Measurements from ENCODE around the gene TMEM132C. TPM values are rescaled to one million over a fixed set of nuclear protein-coding genes. Genes with fewer than 3 reads are reported as not detected.
"Not testable (repeated sequence)": the region's sequence is repeated elsewhere in the genome, so short reads cannot be mapped to it uniquely, and the experiment has no call there.

The TMEM132C gene
- total RNA-seq, 1 donor from 2014 or later: 6.7 TPM

DNA sequence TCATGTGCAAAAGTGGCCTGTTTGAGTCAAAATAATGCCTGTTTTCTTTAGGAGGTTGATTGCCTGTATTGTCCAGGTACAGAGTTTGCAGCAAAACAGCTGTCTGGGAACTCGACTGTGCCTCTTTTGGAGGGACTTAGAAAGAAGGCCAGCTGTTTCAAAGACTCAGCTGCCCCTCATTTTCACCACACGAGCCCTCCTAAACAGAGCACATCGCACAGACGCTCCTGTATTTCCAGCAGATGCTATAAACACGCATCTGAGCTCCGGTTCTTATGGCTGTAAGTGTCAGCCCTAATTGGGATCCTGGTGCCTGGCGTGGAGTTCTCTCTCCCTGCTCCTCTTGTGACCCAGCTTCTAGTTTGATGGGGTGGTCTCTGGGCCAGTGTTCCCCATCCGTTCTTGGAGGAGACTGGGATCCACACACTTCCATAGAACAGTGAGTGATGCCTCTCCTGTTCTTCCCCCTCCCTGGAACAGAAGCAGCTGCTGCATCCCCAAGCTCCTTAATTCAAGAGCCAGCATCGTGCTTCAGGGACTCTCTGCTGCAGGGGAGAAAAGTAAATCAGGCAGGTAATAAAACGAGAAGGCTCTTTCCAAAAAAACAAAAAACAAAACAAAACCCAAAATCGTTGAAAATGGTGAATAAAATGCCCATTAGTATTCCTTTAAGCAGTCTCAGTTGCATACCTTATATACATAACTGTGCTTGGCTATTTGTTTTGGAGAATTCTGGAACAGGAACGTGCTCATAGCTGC, 287.8 kb downstream of the TMEM132C start:
- no peak for DNase-seq (ENCODE audit: low spot score)

DNA sequence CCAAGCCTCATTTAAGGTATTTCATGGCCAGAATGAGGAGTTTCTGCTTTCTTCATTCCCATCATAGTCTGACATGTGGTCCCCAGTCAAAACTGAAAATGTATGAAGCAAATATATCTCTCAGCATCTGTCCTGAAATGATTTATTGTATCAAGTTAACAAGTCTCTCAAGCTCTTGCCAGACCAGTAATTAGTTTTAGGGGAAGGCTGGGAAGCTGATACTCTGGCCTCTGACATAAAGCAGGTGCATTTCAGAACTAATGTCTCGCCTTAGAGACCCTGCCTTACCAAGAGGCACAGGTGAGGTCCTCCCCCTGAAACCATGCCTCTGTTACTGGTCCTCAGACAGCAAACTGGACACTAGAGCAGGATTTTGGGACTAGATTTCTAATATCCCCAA, 290.3 kb downstream of the TMEM132C start:
- no peak for DNase-seq (ENCODE audit: low spot score)

DNA sequence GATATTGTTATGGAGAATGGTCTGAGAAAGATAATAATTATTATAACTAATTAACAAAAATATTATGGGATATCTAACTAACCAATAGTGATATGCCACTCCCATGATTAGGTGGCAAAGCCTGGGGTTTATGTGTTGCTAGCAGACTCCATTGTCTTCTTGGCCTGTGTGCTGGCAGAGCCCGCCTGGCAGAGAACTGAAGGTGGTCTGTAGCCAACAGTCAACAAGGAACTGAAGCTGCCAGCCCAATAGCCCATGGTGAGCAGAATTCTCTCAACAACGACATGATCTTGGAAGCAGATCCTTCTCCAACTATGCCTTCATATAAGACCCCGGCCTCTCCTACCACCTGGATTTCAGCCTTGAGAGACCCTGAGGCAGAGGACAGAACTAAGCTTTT, 298.0 kb downstream of the TMEM132C start:
- DNase-seq (ENCODE audit: low spot score): no peak

DNA sequence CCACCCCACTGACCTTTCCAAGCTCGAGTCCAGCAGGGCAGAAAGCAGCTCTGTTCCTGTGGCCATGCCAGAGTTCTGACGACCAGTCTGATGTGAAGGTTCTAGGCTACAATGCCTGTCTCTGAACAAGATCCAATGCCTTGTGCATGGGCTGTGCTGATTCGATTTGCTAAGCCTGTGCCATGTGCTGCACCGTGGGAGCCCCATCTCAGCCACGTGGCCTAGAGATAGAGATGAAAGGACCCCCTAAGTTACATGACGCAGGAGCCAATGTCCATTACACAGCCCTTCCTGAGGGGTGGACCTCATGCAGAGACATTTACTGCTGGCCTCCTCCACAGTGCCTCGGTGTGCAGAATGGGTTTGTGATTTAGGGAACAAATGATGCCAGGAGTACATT, 300.8 kb downstream of the TMEM132C start:
- DNase-seq (ENCODE audit: low spot score): no peak

DNA sequence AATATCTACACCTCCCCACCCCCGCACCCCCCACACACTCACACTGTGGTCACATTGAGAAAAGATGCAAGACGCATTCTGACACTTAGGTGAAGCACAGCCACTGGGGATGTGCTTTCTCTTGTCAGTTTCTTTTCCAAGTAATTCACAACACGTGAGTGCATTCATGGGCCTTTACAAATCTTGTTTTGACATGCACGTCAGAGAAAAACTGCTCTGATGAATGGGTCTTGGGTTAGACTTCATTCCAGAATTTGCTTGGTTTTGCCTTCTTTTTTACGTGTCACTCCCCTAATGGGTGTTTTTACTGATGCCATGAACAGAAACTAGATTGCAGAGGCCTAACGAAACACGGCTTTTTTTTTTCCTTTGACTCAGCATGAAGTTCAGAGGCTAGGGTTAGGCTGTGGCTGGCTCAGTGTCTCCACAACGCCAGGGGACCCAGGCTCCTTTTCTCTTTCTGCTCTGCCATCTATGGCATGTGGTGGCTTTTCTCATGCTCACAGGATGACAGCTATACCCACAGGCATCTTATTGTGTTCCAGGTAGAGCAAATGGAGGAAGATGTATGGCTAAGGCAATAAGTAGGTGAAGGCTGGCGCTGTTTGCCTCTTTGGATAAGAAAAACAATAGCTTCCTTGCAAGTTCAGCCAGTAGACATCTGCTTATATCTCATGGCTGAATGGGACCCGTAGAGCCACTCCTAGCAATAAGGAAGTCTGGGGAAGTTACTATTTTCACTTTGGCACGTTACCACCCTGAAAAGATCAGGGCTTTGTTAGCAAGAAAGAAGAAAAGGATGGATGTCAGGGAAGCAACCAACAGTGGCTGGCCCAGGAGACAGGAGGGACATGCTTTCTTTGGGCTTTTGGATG, 303.5 kb downstream of the TMEM132C start:
- no peak for DNase-seq (ENCODE audit: low spot score)

DNA sequence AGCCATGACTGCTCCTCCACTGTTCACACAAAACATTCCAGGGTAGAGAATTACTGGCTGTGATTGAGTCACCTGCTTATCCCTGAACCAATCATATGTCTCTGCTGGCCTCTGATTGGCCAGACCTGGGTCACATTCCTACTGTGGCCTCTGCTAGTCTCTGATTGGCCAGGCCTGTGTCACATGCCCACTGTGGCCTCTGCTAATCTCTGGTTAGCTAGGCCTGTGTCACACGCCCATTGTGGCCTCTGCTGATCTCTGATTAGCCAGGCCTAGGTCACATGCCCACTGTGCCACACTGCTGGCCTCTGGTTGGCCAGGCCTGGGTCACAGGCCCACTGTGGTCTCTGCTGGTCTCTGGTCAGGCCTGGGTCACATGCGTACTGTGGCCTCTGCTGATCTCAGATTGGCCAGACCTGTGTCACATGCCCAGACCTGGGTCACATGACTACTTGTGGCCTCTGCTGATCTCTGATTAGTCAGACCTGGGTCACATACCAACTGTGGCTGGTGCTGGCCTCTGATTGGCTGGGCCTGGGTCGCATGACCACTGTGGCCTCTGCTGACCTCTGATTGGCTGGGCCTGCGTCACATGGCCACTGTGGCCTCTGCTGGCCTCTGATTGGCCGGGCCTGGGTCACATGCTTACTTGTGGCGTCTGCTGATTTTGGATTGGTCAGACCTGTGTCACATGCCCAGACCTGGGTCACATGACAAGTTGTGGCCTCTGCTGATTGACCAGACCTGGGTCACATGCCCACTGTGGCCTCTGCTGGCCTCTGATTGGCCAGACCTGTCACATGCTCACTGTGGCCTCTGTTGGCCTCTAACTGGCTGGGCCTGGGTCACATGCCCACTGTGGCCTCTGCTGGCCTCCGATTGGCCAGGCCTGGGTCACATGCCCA, 305.2 kb downstream of the TMEM132C start:
- no peak for DNase-seq (ENCODE audit: low spot score)

DNA sequence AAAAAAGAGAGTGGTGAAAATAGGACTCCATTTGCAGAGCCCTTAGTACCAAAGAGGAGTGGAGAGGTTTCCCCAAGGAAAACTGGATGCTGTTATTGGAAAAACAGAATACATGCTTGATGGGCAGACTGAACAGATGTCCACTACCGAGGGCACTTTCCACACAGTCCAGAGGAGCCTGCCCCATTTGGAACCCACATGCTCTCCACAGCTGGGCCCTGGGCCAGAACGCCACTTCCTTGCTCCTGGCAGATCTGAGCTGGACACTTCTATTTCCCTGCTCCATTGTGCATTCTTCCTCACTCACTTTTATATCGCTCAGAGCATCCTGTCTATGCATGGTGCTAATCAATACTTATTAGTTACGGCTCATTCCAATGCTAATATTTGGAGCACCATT, 306.9 kb downstream of the TMEM132C start:
- DNase-seq (ENCODE audit: low spot score): no peak

DNA sequence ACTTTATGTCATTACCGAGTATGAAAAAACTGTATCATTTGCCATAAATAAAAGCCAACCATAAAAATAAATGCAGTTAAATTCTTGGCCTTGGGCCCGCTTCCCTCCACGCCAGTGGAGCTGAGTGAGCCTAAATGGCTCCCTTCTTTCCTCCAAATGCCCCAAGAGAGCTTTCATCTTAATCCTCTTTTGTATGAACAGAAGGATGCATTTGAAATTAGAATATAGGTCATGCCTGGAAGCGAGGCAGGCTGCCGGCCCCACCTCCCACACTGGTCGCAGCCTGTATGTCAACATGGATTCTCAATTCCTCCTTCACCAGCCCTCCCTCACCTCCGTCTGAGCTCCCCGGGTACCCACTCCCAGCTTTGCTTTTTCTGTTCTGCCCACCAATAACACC, 311.1 kb downstream of the TMEM132C start:
- no peak for DNase-seq (ENCODE audit: low spot score)

DNA sequence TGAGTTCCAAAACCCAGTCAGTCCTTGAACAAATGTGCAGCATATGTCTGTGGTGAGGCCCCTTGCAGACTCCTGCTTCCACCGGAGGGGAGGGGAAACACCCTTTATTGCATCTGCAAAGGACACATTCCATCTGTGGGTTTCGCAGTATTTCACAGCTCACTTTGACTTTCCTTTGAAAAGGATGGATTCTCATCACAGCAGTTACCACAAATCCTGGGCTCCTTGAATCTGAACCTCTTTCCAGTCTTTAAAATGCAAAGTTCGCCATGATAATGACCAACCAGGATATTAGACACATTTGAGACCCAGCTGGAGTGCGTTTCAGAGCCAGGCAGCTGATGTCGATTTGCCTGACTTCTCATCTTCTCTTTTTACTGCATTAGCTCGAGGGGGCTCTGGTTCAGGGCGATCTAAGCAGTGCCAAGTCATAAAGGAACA, 314.4 kb downstream of the TMEM132C start:
- no peak for DNase-seq (ENCODE audit: low spot score)

DNA sequence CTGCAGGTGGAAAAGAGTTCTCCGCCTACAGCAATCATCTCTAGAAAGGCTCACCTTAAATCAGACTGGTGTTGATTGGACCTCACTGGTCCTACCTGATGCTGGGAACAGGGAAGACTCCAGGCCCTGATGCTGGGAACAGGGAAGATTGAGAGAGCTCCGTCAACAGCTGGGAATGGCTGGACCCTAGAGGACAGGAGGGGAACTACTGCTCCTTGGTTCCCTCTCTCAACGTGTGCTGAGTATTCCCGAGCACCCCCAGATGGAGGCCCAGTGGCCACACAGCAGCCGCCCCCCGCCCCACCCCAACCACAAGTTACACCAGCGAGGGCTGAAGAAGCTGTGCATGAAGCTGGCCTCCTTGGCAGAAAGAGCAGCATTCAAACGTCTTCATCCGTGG, 316.5 kb downstream of the TMEM132C start:
- no peak for DNase-seq (ENCODE audit: low spot score)

DNA sequence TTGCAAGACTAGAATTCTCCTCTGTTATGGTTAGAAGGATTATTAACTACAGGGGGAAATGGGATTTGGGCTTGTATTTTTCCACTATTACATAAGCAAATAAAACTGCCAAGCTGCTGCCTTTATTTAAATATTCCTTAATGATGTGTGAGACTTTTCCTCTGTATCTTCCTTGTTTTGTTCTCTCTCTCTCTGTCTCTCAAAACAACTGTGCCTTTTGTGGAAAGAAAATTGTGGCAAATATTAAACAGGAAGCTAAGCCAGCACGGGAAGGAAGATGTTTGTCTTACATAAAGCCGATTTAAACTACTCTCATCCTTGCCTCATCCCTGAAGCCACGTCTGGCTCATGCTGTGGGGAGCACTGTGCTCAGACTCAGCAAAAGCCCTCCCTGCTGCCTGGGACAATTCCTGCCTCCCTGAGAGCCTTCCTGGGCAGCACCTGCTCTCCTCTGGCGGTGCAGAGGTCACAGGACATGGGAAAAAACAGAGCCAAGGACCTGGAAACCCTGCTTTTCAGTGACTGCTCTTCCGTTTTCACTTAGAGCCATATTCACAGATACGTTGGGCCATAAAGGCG, 319.6 kb downstream of the TMEM132C start:
- no peak for DNase-seq (ENCODE audit: low spot score)

DNA sequence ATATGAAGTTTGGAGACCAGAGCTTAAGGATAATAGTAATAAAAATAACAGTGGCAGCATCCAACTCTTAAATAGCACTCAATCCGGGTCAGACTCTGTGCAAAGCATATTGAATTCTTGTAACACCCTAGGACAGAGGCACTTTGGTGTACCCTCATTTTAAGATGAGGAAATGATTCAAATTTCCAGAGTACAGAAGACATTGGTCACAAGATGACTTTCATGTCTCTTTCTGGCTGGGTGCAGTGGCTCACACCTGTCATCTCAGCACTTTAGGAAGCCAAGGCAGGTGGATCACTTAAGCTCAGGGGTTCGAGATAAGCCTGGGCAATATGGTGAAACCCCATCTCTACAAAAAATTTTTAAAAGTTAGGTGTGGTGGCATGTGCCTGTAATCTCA, 320.9 kb downstream of the TMEM132C start:
- DNase-seq (ENCODE audit: low spot score): no peak

DNA sequence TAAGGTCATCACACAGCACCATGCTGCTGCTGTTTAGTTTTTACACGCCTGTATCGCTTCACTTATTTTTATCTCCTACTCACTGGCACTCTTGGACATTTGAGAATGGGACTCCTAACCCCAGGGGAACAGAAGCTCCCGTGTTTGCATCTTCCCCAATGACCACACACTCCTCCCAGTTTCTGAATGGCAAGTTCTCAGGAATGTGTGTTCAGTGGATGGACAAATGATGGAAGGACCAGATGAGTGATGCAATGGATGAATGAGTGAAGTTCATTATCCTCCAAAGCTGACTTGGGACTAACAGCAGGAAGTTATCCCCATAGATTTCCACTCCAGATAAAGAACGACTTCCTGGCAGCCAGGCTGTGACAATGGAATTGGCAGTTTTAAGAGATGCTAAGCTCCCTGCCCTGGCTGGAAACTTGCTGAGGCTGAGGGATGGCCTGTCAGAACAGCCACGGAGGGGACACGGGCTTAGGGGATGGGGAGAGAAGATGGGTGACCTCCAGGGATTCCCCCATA, 325.3 kb downstream of the TMEM132C start:
- DNase-seq (ENCODE audit: low spot score): no peak

DNA sequence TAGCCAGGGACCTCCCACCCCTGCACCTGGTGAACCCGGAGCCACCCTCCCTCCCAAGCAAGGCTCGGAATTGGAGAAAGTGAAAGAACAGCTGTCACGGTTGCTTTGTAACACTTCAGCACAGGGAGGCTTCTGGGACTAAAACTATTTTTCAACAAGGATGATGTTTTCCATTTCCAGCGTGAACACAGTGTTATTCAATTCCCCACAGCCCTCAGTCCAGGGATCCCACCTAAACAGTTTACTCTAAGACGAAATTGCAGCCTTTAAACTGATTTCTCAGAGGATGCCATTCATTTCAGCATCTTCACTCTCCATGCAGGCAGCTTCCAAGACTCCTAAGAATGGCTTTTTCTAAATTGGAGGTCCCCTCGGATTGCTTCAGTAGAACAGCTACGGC, 327.6 kb downstream of the TMEM132C start:
- DNase-seq (ENCODE audit: low spot score): no peak

DNA sequence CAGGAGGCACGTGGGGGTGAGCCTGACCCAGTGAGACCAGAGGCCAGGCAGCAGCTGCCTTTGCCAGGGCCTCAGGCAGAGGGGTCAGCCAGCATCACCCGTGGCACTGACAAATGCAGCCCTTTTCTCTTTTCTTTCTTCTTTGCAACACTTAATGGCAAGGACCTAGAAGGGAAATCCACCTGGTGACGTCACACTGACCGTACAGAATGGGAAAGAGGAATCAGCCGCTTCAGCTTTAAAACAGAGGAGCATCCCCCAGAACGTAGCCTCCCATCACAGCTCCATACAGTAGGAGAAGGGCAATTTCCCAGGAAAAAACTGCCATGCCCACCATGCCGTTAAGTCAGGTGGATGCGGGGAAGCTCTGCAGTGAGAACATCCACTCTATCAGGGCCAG, 328.6 kb downstream of the TMEM132C start:
- DNase-seq (ENCODE audit: low spot score): no peak

DNA sequence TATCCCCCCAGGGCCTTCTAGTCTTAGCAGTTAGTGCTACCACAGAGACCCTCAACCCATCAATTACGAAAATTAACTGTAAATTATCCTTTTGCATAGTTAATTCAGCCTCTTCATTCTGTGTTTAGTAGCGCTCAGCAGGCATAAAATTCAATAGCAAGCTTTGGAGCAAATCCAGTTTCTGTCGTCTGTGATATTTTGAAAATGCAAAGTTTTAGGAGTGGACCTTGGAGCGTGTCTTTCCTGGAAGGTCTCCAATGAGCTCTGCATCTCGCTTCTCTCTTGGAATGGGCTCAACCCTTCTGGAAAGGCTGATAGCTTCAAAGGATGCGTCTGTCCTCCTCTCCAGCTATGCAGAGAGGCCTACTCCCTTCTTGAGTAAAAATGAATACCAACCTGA, 333.9 kb downstream of the TMEM132C start:
- DNase-seq (ENCODE audit: low spot score): no peak

DNA sequence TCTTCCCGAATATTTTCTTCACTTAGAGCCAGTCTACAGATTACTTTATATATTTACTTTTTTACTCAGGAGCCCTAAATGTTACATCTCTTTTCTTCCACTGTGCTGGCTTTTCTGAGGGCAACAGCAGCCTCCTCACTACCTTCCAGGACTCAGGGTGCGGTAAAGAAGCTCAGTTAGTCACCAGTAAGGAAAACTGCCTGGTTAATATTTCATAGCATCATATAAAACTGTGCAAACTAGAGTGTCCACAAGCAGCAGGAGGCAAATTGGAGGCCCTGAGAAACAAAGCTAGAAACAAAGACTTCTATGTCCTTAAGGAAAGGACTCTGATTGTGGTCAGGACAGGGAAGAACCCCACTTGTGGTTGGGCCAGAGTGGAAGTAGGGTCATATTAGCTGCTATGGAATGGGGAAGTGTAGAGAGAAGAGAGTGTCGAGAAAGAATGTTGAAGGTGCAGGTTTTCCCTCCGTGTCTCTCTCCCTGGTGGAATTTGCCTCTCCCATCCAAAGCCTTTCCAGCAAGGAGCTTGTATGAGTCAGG, 336.7 kb downstream of the TMEM132C start:
- DNase-seq (ENCODE audit: low spot score): no peak

DNA sequence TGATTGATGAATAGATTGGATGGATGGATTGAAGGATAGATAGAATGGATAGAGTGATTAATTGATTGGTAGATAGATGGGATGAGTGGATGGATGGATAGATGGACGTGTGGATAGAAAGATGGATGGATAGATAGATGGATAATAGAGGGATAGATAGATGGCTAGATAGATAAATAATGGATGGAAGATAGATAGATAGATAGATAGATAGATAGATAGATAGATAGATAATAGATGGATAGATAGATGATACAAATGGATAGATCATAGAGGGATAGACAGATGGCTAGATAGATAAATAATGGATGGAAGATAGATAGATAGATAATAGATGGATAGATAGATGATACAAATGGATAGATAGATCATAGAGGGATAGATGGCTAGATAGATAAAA, 337.2 kb downstream of the TMEM132C start:
- not testable (repeated sequence) for DNase-seq (ENCODE audit: low spot score)

DNA sequence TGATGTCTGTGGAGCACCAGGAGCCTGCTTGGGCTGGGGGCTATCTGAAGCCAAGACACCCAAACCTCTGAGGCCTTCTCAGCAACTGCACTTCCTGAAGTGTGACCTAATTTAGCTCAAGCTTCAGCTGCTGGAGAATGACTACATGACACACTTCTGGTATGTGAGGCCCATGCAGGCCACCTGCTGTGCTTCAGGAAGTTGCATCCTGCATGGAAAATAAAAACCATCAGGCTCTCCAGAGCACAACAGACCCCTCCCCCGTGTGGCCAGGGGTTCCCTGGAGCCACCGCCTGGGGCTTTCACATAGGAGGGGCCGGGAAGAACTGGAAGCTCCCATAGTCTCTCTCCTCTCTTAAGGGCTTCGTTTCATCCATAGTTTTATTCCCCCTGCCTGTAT, 339.1 kb downstream of the TMEM132C start:
- no peak for DNase-seq (ENCODE audit: low spot score)

DNA sequence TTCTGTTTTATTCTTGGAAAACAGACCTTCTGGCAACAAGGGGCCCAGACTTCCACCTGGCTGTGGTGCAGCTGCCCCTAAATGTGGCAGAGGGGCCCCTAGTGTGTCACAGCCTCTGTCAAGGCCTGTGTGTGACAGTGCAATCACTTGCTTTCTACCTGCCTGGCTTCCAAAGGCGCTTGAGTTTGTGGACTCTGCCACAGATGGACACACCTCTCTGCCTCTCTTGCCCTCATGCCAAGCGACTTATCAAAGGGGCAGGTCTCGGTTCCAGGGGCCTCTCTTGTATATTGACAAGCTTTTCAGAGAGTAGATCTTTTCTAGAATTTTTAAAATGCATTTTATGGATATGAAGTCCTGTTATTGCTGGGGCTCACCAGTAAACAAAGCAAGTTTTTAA, 339.6 kb downstream of the TMEM132C start:
- no peak for DNase-seq (ENCODE audit: low spot score)

DNA sequence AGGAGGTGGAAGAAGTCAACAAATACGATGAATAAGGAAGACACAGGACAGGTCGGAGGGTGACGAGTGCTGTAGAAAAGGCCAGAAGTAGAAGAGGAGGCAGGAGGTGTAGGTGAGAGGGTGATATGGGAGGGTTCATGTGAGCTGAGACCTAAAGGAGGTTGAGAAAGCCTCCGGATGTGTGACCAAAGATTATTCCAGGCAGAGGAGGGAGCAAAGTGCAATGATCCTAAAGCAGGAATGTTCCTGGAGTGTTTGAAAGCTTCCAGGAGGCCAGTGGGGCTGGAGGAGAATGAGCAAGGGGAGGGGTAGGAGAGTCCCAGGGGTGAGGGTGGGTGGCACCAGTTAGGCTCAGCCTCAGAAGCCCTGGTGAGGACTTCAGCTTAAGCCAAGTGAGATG, 340.0 kb downstream of the TMEM132C start:
- DNase-seq (ENCODE audit: low spot score): no peak

Measured in mucosa of gallbladder (tissue), 1 donor.